SK-N-SH (cell line): ENCODE data around the gene CD2.

Source experiments
- EZH2phosphoT487 ChIP-seq: fragments of 200-600 bp; sonication (generic); IDR thresholded peaks from 2 replicates; pipeline ENCODE4 v1.6.1; 2017; ENCODE audit warnings: low read depth, mixed run types, mild to moderate bottlenecking, antibody characterized with exemption, moderate library complexity, borderline replicate concordance
- TF ChIP-seq, protein P1 (sequence below): fragments of 200-600 bp; sonication (generic); IDR thresholded peaks from 2 replicates; pipeline ENCODE4 v1.6.1; 2017; ENCODE audit warnings: antibody characterized with exemption, mild to moderate bottlenecking, moderate library complexity

DNA sequence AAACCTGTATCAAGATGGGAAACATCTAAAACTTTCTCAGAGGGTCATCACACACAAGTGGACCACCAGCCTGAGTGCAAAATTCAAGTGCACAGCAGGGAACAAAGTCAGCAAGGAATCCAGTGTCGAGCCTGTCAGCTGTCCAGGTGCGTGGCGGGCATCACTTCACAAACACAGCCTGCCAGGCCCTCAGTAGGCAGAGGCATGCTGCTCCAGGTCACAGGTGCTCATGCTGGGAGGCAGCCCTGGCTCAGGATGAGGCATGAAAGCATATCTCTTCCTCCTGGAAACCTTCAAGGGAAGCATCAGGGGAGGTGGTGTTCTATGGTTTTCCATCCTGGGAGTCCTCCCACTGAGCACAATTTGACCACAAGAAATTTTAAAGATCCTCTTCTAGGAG lies 6.3 kb downstream of the CD2 start:
- TF ChIP-seq, protein P1, sequence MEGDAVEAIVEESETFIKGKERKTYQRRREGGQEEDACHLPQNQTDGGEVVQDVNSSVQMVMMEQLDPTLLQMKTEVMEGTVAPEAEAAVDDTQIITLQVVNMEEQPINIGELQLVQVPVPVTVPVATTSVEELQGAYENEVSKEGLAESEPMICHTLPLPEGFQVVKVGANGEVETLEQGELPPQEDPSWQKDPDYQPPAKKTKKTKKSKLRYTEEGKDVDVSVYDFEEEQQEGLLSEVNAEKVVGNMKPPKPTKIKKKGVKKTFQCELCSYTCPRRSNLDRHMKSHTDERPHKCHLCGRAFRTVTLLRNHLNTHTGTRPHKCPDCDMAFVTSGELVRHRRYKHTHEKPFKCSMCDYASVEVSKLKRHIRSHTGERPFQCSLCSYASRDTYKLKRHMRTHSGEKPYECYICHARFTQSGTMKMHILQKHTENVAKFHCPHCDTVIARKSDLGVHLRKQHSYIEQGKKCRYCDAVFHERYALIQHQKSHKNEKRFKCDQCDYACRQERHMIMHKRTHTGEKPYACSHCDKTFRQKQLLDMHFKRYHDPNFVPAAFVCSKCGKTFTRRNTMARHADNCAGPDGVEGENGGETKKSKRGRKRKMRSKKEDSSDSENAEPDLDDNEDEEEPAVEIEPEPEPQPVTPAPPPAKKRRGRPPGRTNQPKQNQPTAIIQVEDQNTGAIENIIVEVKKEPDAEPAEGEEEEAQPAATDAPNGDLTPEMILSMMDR, result no peak
- TF ChIP-seq EZH2phosphoT487, result no peak
